ENCODE measurements around the gene PARP14.

Gene PARP14

DNA sequence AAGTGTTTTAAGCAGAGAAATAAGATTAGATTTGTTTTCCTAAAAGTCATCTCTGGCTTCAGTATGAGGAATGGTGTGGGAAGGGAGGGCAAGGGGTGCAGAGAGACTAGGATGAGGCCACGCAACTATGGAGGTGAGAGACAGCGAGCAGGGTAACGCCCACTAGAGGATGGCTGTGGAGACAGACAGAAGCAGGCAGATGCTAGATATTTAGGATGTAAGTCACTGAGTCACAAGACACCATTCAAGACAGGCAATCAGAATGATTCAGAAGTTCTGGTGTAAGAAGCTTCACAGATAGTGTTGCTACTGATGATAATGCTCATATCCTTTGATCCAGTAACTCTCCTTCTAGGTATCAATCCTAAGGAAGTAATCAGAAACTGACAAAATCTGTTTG lies 93.9 kb downstream of the PARP14 start:
- H3K4me1 ChIP-seq (ENCODE audit: insufficient read depth, low read length), result no peaks in the 10 kb centered on the region
- H3K36me3 ChIP-seq (ENCODE audit: insufficient read depth, low read length), result no peaks in the 10 kb centered on the region
- no peak overlapping the region for H2AFZ ChIP-seq (ENCODE audit: low read depth, low read length)
- H3K4me3 ChIP-seq (ENCODE audit: low read length), result no peak overlapping the region
- no peaks in the 10 kb centered on the region for H3K27me3 ChIP-seq (ENCODE audit: insufficient read depth, low read length)
- H3K9me3 ChIP-seq (ENCODE audit: low read length), result no peaks in the 10 kb centered on the region

DNA sequence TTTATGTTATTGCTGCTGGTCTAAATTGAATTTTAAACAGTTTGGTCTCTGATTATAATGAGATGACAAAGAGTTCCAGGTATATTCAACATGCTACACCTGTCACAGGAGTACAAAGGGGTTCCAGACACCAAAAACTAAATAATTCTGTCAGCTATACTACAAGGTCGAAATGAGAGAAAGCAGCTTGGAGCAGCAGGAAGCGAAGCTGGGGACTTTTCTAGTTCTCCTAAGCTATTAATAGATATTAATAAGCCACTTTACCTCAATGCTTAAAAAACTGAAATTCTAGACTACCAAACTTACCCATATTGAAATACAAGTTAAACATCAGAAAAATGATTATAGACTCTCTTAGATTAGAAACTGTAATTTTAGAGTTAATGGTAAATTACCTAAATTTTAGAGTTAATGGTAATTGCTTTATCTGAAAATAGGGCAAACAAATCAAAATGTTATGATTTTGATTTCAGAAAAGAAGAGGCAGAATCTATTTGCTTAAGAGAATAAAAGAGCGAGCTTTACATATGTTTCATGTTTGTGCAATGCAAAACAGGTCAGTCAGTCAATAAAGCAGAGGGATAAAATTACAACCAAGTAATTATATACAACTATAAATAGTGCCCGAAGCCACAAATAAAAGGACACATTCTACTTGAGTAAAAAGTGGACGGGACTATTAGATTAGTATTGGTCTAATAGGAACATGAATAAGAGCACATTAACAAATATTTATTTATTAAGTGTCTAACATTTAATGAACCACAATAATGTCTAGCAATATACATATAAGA lies 96.2 kb downstream of the PARP14 start:
- H3K27me3 ChIP-seq (ENCODE audit: insufficient read depth, low read length), result no peaks in the 10 kb centered on the region
- H3K4me3 ChIP-seq (ENCODE audit: low read length), result no peak overlapping the region

DNA sequence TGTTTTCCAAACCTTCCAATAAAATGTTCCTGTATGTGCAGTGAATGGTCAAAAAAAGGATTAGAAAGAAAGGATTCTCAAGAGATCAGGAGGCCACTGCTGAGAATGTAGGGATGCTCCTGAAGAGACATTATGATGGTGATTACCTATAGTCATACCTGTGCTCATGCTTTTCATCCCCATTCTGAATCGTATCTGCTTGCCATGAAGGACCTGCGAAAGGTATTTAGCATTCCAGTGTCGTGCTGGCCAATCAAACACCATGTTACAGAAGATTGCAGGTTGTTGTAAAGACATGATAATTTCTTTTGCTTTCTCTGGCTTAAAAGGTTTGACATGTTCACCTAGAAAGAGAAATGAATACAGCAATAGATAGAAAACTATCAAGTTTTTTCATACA lies 96.9 kb downstream of the PARP14 start:
- Histone ChIP-seq H3K9me3 (ENCODE audit: low read length) (no peaks in the 10 kb centered on the region), H3K27me3 (ENCODE audit: insufficient read depth, low read length) (no peaks in the 10 kb centered on the region), H3K4me1 (ENCODE audit: insufficient read depth, low read length) (no peaks in the 10 kb centered on the region), H3K36me3 (ENCODE audit: insufficient read depth, low read length) (no peaks in the 10 kb centered on the region), H2AFZ (ENCODE audit: low read depth, low read length) (no peak overlapping the region), H3K4me3 (ENCODE audit: low read length) (no peak overlapping the region)

More for the DNA sequence above, 96.2 kb downstream of the PARP14 start:
- Histone ChIP-seq H2AFZ (ENCODE audit: low read depth, low read length) (no peak overlapping the region), H3K9me3 (ENCODE audit: low read length) (no peaks in the 10 kb centered on the region), H3K4me1 (ENCODE audit: insufficient read depth, low read length) (no peaks in the 10 kb centered on the region), H3K36me3 (ENCODE audit: insufficient read depth, low read length) (no peaks in the 10 kb centered on the region)

All from neuron (in vitro differentiated cells).